Ovary (tissue), 9 donors: ENCODE data around the gene CTNND2. TPM values are rescaled to one million over a fixed set of nuclear protein-coding genes. Genes with fewer than 3 reads are reported as not detected.

ENCODE experiments used
- DNase-seq, 5 donors: peaks; one replicate each; pipeline ENCODE4 v3.0.0-alpha.2; 2019 to 2020
- H3K27ac ChIP-seq, 2 donors: fragments of 200-600 bp; one replicate each; pipeline versions ENCODE4 v1.5.1 to v1.8.0; 2019 to 2022
- H3K27me3 ChIP-seq: fragments of 200-600 bp; one replicate; pipeline ENCODE4 v1.8.0; 2022
- H3K36me3 ChIP-seq: fragments of 200-600 bp; sonication (generic); one replicate; pipeline ENCODE4 v1.5.1; 2019
- H3K4me1 ChIP-seq: one replicate; pipeline ENCODE4 v1.8.1; 2013; ENCODE audit warnings: mild to moderate bottlenecking, moderate library complexity; ENCODE audit not compliant: insufficient read depth
- H3K4me3 ChIP-seq: fragments of 200-600 bp; sonication (generic); one replicate; pipeline ENCODE4 v1.5.1; 2017
- H3K9me3 ChIP-seq, 2 donors: fragments of 200-600 bp in 1 of 2; sonication (generic) in 1 of 2; one replicate each; pipeline versions ENCODE4 v1.5.1 to v1.8.1; 2013 to 2019; ENCODE audit warnings: mild to moderate bottlenecking in 1 of 2, moderate library complexity in 1 of 2
- CTCF ChIP-seq, 3 donors: fragments of 450-650 bp in 2 of 3; fragments of 200-600 bp in 1 of 3; IDR thresholded peaks; one replicate each; pipeline versions ENCODE4 v1.5.1 to v1.8.0; 2016 to 2022; ENCODE audit warnings: antibody characterized with exemption in 3 of 3, mild to moderate bottlenecking in 1 of 3
- EP300 ChIP-seq: sonication (generic); formaldehyde crosslinking; IDR thresholded peaks from one replicate; pipeline ENCODE4 v1.6.1; 2017; ENCODE audit warnings: antibody characterized with exemption
- POLR2A ChIP-seq: fragments of 450-650 bp; IDR thresholded peaks from one replicate; pipeline ENCODE4 v1.6.1; 2017; ENCODE audit warnings: antibody characterized with exemption, mild to moderate bottlenecking, moderate library complexity
- WGBS, 3 donors: extraction: QIAGEN DNeasy Blood & Tissue Kit in 1 of 3; methylation state at CpG; one replicate each; pipeline versions ENCODE4 v1.1.5 to v1.1.7; 2013 to 2017; 5-methylcytosine and 5-hydroxymethylcytosine counted together
- intact Hi-C, 4 donors: fragments of 100-400 bp; cut with DNase I; formaldehyde crosslinking; loops; one replicate each; pipeline versions ENCODE4 v1.11.0 to v1.15.1; 2022 to 2023
- polyA plus RNA-seq, 2 donors: library from polyadenylated mRNA; stranded (reverse); fragments of 200-250 nt in 1 of 2; fragments of 350-450 nt in 1 of 2; fragmentation: Illumina TruSeq in 1 of 2; extraction: RNeasy Lipid Tissue Mini Kit (QIAGEN cat#74804) in 1 of 2; gene quantifications; one replicate each; pipeline ENCODE4 v1.2.3, GENCODE V29; 2013 to 2014
- total RNA-seq, 7 donors: library from RNA; depleted of rRNA in 2 of 7; stranded (reverse); fragments of >200 nt in 2 of 7; fragmentation: NEBNext Ultra II Directional in 3 of 7; extraction: Animal tissue kit (Norgen Biotek cat#: 25700) in 3 of 7; gene quantifications; one replicate each; pipeline versions ENCODE4 v1.1.0 to v1.2.4, GENCODE V29; 2016 to 2023
- donor health status: DM: no; HTN: no; CAD: no; lungs with moderate emphysema.
- donor health status: DM: no; HTN: no; CAD: no.
- donor health status: Bipolar disorder and iron deficiency.
- donor health status: DM: yes; HTN: yes; CAD: no.
- donor health status: DM: no; HTN: no; CAD: no.
- donor health status: DM: yes; HTN: yes; CAD: no.

The CTNND2 gene
- total and polyA plus RNA-seq, 9 donors, result 0.52 to 13.2 (median 2.3) TPM

GRCh38 chr5:10981932-10982331 lies 922.3 kb downstream of the CTNND2 start:
- TF ChIP-seq POLR2A (no peak), EP300 (no peak), CTCF (IDR thresholded peaks at IDR 0.05) (no peak)
- Histone ChIP-seq H3K27ac (no peak overlapping the region), H3K36me3 (no peaks in the 10 kb centered on the region), H3K9me3 (no peaks in the 10 kb centered on the region), H3K4me3 (no peak overlapping the region), H3K27me3 (no peaks in the 10 kb centered on the region), H3K4me1 (no peaks in the 10 kb centered on the region)
- 64 to 71% (median 69%) methylated on average over 3 of the region's 3 CpGs for WGBS, 3 donors
- no peak for DNase-seq
- intact Hi-C loops, result no loop called here

- Histone ChIP-seq H3K4me3 (no peak overlapping the region), H3K4me1 (no peaks in the 10 kb centered on the region), H3K27me3 (no peaks in the 10 kb centered on the region), H3K27ac (no peak overlapping the region), H3K36me3 (no peaks in the 10 kb centered on the region), H3K9me3 (no peaks in the 10 kb centered on the region)
- TF ChIP-seq EP300, result no peak
- intact Hi-C loops, result no loop called here
- no peak for DNase-seq
- 75 to 76% (median 76%) methylated on average over 5 of the region's 5 CpGs for WGBS, 3 donors
These were observed 927.2 kb downstream of the CTNND2 start for GRCh38 chr5:10977011-10977410.

GRCh38 chr5:10975945-10976344 lies 928.3 kb downstream of the CTNND2 start:
- TF ChIP-seq CTCF (IDR thresholded peaks at IDR 0.05) (no peak), EP300 (no peak), POLR2A (no peak)
- Histone ChIP-seq H3K9me3 (no peaks in the 10 kb centered on the region), H3K4me3 (no peak overlapping the region), H3K27ac (no peak overlapping the region), H3K36me3 (no peaks in the 10 kb centered on the region), H3K4me1 (no peaks in the 10 kb centered on the region), H3K27me3 (no peaks in the 10 kb centered on the region)
- DNase-seq, result no peak
- WGBS, 3 donors, result 73 to 83% (median 79%) methylated on average over 4 of the region's 4 CpGs
- intact Hi-C loops, result no loop called here

- 49 to 55% (median 54%) methylated on average over 2 of the region's 2 CpGs for WGBS, 3 donors
- TF ChIP-seq EP300 (no peak), POLR2A (no peak), CTCF (IDR thresholded peaks at IDR 0.05) (no peak)
- Histone ChIP-seq H3K4me1 (no peaks in the 10 kb centered on the region), H3K27me3 (no peaks in the 10 kb centered on the region), H3K36me3 (no peaks in the 10 kb centered on the region), H3K4me3 (no peak overlapping the region), H3K27ac (no peak overlapping the region), H3K9me3 (no peaks in the 10 kb centered on the region)
- DNase-seq, result no peak
- intact Hi-C loops, result no loop called here
These were observed 929.4 kb downstream of the CTNND2 start for GRCh38 chr5:10974850-10975249.

- H3K36me3 ChIP-seq, result no peaks in the 10 kb centered on the region
- no peak overlapping the region for H3K4me3 ChIP-seq
- intact Hi-C loops, result no loop called here
- no peaks in the 10 kb centered on the region for H3K9me3 ChIP-seq
- H3K27me3 ChIP-seq, result no peaks in the 10 kb centered on the region
- no peak overlapping the region for H3K27ac ChIP-seq
- TF ChIP-seq EP300 (no peak), POLR2A (no peak), CTCF (IDR thresholded peaks at IDR 0.05) (no peak)
- WGBS, 3 donors, result 84 to 92% (median 88%) methylated on average over 14 of the region's 14 CpGs
- no peaks in the 10 kb centered on the region for H3K4me1 ChIP-seq
- no peak for DNase-seq
These were observed 930.9 kb downstream of the CTNND2 start for GRCh38 chr5:10973316-10973715.
